B cell (primary cell): ENCODE measurements around the gene TTC32. TPM values are rescaled to one million over a fixed set of nuclear protein-coding genes. Genes with fewer than 3 reads are reported as not detected.

Source experiments
- ATAC-seq: fragments of 200-7000 bp; cut with Tn5 transposase; one replicate; pipeline ENCODE4 v1.10.0; 2021; ENCODE audit warnings: low read depth, mild to moderate bottlenecking, moderate number of reproducible peaks, moderate library complexity
- CTCF ChIA-PET: fragments of 350-600 bp; sonication (Branson Sonifier 250); formaldehyde crosslinking; loops from one replicate; lab custom pipeline; 2021; ENCODE audit warnings: antibody characterized with exemption, inconsistent platforms; lab: Charles Lee
- POLR2A ChIA-PET: fragments of 350-600 bp; sonication (Branson Sonifier 250); formaldehyde crosslinking; loops from one replicate; lab custom pipeline; 2021; ENCODE audit warnings: antibody characterized with exemption; lab: Charles Lee
- DNase-seq: peaks from one replicate; pipeline ENCODE4 v3.0.0; 2013
- H2AFZ ChIP-seq: 2 replicates; pipeline ENCODE4 v1.6.1; 2012; ENCODE audit warnings: mild to moderate bottlenecking, low read depth, low read length; ENCODE audit not compliant: insufficient read depth, poor library complexity, severe bottlenecking
- H3K27ac ChIP-seq, 2 donors: 1 replicate in 1 of 2; 2 replicates in 1 of 2; pipeline ENCODE4 v1.5.1; 2012 to 2013; ENCODE audit warnings: low read length in 2 of 2, mild to moderate bottlenecking in 2 of 2, moderate library complexity in 1 of 2
- H3K27me3 ChIP-seq, 4 experiments: fragments of 200-600 bp in 1 of 4; sonication (generic) in 1 of 4; replicated peaks in 1 of 4; 1 replicate in 2 of 4; 2 replicates in 2 of 4; pipeline versions ENCODE4 v1.6.1 to v1.7.0; 2013 to 2016; ENCODE audit warnings: low read length in 3 of 4, mild to moderate bottlenecking in 2 of 4, mixed read lengths in 1 of 4, moderate library complexity in 1 of 4; ENCODE audit not compliant: insufficient read depth in 4 of 4, control insufficient read depth in 3 of 4; ENCODE audit errors: control extremely low read depth in 1 of 4
- H3K36me3 ChIP-seq, 2 experiments: replicated peaks in 1 of 2; 1 replicate in 1 of 2; 2 replicates in 1 of 2; pipeline versions ENCODE4 v1.6.1 to v1.7.1; 2013; ENCODE audit warnings: low read length in 1 of 2; ENCODE audit not compliant: insufficient read depth in 2 of 2, control insufficient read depth in 1 of 2; ENCODE audit errors: control extremely low read depth in 1 of 2, extremely low read depth in 1 of 2
- H3K4me1 ChIP-seq, 2 donors: fragments of 200-600 bp in 1 of 2; sonication (generic) in 1 of 2; 1 replicate in 1 of 2; 2 replicates in 1 of 2; pipeline versions ENCODE4 v1.5.1 to v1.6.1; 2013 to 2017; ENCODE audit warnings: low read length in 2 of 2; ENCODE audit not compliant: control insufficient read depth in 2 of 2, insufficient read depth in 2 of 2
- H3K4me2 ChIP-seq: replicated peaks from 2 replicates; pipeline ENCODE3; 2012; ENCODE audit warnings: mild to moderate bottlenecking, low read depth, low read length; ENCODE audit not compliant: poor library complexity, severe bottlenecking
- H3K4me3 ChIP-seq, 5 experiments: fragments of 200-600 bp in 1 of 5; sonication (generic) in 1 of 5; 1 replicate in 3 of 5; 2 replicates in 2 of 5; pipeline versions ENCODE4 v1.5.1 to v1.7.0; 2011 to 2016; ENCODE audit warnings: low read length in 4 of 5, mild to moderate bottlenecking in 4 of 5, low read depth in 2 of 5, control low read depth in 1 of 5, moderate library complexity in 1 of 5; ENCODE audit not compliant: insufficient read depth in 1 of 5; ENCODE audit errors: control extremely low read depth in 1 of 5, extremely low read depth in 1 of 5
- H3K79me2 ChIP-seq: fragments of 200-600 bp; sonication (generic); one replicate; pipeline ENCODE4 v1.6.0; 2016; ENCODE audit warnings: low read length; ENCODE audit not compliant: control insufficient read depth, insufficient read depth
- H3K9ac ChIP-seq: fragments of 200-600 bp; sonication (generic); 2 replicates; pipeline ENCODE4 v1.6.1; 2017; ENCODE audit warnings: mild to moderate bottlenecking, low read length, moderate library complexity
- H3K9me3 ChIP-seq, 3 donors: one replicate each; pipeline versions ENCODE4 v1.6.1 to v1.7.1; 2013; ENCODE audit warnings: low read length in 2 of 3; ENCODE audit not compliant: control insufficient read depth in 2 of 3, insufficient read depth in 1 of 3; ENCODE audit errors: control extremely low read depth in 1 of 3
- H4K20me1 ChIP-seq: 2 replicates; pipeline ENCODE4 v1.6.0; 2012; ENCODE audit warnings: mild to moderate bottlenecking, low read length; ENCODE audit not compliant: insufficient read depth, control insufficient read depth, poor library complexity, severe bottlenecking
- H3K27ac Mint-ChIP-seq: one replicate; pipeline ENCODE4 v1.8.0; 2021; ENCODE audit warnings: mixed read lengths
- H3K27me3 Mint-ChIP-seq: one replicate; pipeline ENCODE4 v1.8.0; 2021; ENCODE audit warnings: mixed read lengths
- H3K4me1 Mint-ChIP-seq: one replicate; pipeline ENCODE4 v1.8.0; 2021; ENCODE audit warnings: mixed read lengths
- H3K4me3 Mint-ChIP-seq: one replicate; pipeline ENCODE4 v1.8.0; 2021; ENCODE audit warnings: mixed read lengths
- H3K9me3 Mint-ChIP-seq: one replicate; pipeline ENCODE4 v1.8.0; 2022; ENCODE audit warnings: mixed read lengths; ENCODE audit not compliant: insufficient read depth
- CTCF ChIP-seq: fragments of 200-600 bp; IDR thresholded peaks from one replicate; pipeline ENCODE4 v1.8.0; 2022; ENCODE audit warnings: antibody characterized with exemption, mild to moderate bottlenecking
- EZH2 ChIP-seq: IDR thresholded peaks from 2 replicates; pipeline ENCODE4 v1.6.1; 2012; ENCODE audit warnings: borderline replicate concordance, low read depth, mild to moderate bottlenecking, moderate library complexity, low read length; ENCODE audit not compliant: insufficient read depth, poor library complexity, severe bottlenecking
- WGBS: methylation state at CpG from one replicate; pipeline ENCODE4 v1.1.5; 2013; ENCODE audit warnings: missing lambda C conversion rate; ENCODE audit not compliant: insufficient coverage; 5-methylcytosine and 5-hydroxymethylcytosine counted together
- intact Hi-C: fragments of 100-400 bp; cut with micrococcal nuclease; formaldehyde crosslinking; loops from one replicate; pipeline ENCODE4 v1.10.0; 2022
- polyA plus RNA-seq: library from polyadenylated mRNA; depleted of rRNA; stranded (reverse); fragments of >200 nt; gene quantifications from 2 replicates; pipeline ENCODE4 v1.2.3, GENCODE V29; 2012
- total RNA-seq, 2 donors: library from RNA; stranded (reverse); fragments of 120-200 nt in 1 of 2; gene quantifications; 1 replicate in 1 of 2; 2 replicates in 1 of 2; pipeline versions ENCODE4 v1.2.3 to v1.2.4, GENCODE V29; 2013 to 2022

TTC32 gene
- total and polyA plus RNA-seq, 2 donors (not counting 1 experiment from before 2014, with no cell fraction given) = 27.7 to 38.1 TPM

GRCh38 chr2:19865151-19865550 lies 36.6 kb downstream of the TTC32 start:
- CTCF ChIA-PET = interaction anchor here (0.6 to 5.5 kb wide), 9 partner anchors 10 to 1357 kb away, joined by 3 to 103 read pairs (median 5); no protein-coding TSS in a partner anchor
- H4K20me1 ChIP-seq = no peaks in the 10 kb centered on the region
- WGBS = 40% methylated on average over 1 of the region's 2 CpGs

More at GRCh38 chr2:19865151-19865550, 36.6 kb downstream of the TTC32 start:
- H3K4me1 ChIP-seq = peaks cover 14 to 25% of the 10 kb centered on the region in 2 donors
- no peak overlapping the region for H3K27ac ChIP-seq
- no peak overlapping the region for H3K4me3 ChIP-seq
- no peak overlapping the region for H3K4me2 ChIP-seq
- POLR2A ChIA-PET = interaction anchor here (0.7 kb wide), 1 partner anchor 36 kb away, joined by 5 read pairs; the partner anchor contains the start of gene TTC32
- peaks cover 0 to 4% (median 0%) of the 10 kb centered on the region in 3 donors for H3K9me3 ChIP-seq
- H3K27me3 ChIP-seq = peaks cover 0 to 8% (median 0%) of the 10 kb centered on the region in 4 experiments
- H3K27ac Mint-ChIP-seq = no peak overlapping the region
- no peaks in the 10 kb centered on the region for H3K36me3 ChIP-seq
- H3K79me2 ChIP-seq = no peaks in the 10 kb centered on the region
- H3K4me3 Mint-ChIP-seq = no peak overlapping the region
- intact Hi-C loops = loop anchor here (5.0 kb wide), 1 partner anchor 503 kb away; no protein-coding TSS in a partner anchor
- DNase-seq (no peak), ATAC-seq (no peak)
- H3K9me3 Mint-ChIP-seq = no peaks in the 10 kb centered on the region
- no peak overlapping the region for H2AFZ ChIP-seq
- peaks cover 25% of the 10 kb centered on the region for H3K4me1 Mint-ChIP-seq
- no peak overlapping the region for H3K9ac ChIP-seq
- TF ChIP-seq CTCF (no peak), EZH2 (no peak)
- H3K27me3 Mint-ChIP-seq = peaks cover 4% of the 10 kb centered on the region
